NB4 (cell line): ENCODE measurements around the gene DHX30.

Experiments
- POLR2A ChIP-seq: IDR thresholded peaks from 2 replicates; pipeline ENCODE4 v1.6.1; 2011; ENCODE audit warnings: mild to moderate bottlenecking; ENCODE audit not compliant: insufficient read length; ENCODE audit errors: extremely low read depth
- TF ChIP-seq, protein P1 (sequence below): IDR thresholded peaks from one replicate; pipeline ENCODE4 v1.5.1; 2012; ENCODE audit warnings: low read depth, low read length

DNA sequence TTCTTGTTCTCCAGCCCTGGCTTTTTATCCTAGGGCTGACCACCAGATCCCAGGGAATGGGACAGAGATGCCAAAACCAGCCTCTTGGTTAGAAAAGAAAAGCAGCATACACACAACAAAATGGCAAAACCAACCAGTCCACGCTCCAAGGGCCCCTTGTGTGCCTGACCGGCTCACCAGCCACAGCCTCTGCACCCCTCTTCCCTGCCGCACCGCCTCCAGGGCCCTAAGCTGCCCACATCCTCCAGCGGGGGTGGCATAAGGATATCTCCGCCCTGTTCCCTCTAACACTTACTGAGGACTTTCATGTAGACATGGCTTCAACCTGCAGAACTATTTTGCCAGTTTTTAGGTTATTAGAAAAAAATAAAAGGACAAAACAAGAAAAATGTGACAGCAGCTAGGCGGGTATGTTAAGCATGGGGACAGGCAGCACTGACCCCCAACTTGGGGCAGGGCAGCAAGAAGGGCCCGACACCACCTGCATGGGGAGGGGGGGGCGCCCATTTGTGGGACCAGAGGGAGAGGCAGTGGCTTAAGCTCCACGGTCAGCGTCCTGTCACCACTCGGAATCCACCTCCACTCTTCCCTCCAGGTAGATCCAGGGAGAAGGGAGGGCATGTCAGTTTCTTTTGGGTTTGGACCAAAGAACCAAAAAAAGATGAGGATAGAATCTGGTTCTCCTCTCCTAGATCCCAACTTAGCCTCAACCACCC, 49.1 kb downstream of the DHX30 start:
- TF ChIP-seq, protein P1, sequence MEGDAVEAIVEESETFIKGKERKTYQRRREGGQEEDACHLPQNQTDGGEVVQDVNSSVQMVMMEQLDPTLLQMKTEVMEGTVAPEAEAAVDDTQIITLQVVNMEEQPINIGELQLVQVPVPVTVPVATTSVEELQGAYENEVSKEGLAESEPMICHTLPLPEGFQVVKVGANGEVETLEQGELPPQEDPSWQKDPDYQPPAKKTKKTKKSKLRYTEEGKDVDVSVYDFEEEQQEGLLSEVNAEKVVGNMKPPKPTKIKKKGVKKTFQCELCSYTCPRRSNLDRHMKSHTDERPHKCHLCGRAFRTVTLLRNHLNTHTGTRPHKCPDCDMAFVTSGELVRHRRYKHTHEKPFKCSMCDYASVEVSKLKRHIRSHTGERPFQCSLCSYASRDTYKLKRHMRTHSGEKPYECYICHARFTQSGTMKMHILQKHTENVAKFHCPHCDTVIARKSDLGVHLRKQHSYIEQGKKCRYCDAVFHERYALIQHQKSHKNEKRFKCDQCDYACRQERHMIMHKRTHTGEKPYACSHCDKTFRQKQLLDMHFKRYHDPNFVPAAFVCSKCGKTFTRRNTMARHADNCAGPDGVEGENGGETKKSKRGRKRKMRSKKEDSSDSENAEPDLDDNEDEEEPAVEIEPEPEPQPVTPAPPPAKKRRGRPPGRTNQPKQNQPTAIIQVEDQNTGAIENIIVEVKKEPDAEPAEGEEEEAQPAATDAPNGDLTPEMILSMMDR = no peak
- TF ChIP-seq POLR2A = no peak
